Measurements from ENCODE around the gene CBFA2T2. TPM values are rescaled to one million over a fixed set of nuclear protein-coding genes. Genes with fewer than 3 reads are reported as not detected.

The CBFA2T2 gene
- total RNA-seq, 4 donors from 2014 or later: 16.7 to 22.5 (median 19.1) TPM

DNA sequence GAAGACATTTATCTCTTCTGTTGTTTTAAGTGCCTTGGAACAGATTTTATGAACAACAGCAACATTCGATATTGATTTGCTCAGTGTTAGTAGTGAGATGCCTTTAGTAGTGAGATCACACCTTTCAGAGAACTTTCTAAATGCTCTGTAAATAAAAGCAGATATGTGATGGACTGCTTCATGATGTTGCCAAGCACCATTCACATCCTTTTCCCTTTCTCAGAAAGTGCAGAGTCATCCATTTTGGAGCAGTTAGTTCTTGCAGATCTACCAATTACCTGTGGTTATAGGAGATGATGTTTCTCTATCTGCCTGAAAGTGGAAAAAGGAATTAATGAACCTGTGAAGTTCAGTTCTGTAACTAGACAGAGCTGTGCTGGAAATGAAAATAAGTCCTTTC is 27.0 kb downstream of the CBFA2T2 start:
- Histone ChIP-seq H3K4me1 (peaks cover 0 to 5% (median 0%) of the 10 kb centered on the region in 4 donors), H3K36me3 (no peaks in the 10 kb centered on the region), H3K27ac (no peak overlapping the region), H3K27me3 (no peaks in the 10 kb centered on the region), H3K4me3 (no peak overlapping the region), H3K9me3 (no peaks in the 10 kb centered on the region)
- WGBS, 2 donors: 40 to 43% methylated on average over 1 of the region's 1 CpG
- no peak for TF ChIP-seq EP300 (IDR thresholded peaks at IDR 0.05)
- no peak for TF ChIP-seq POLR2A (IDR thresholded peaks at IDR 0.05)
- TF ChIP-seq, protein P1, sequence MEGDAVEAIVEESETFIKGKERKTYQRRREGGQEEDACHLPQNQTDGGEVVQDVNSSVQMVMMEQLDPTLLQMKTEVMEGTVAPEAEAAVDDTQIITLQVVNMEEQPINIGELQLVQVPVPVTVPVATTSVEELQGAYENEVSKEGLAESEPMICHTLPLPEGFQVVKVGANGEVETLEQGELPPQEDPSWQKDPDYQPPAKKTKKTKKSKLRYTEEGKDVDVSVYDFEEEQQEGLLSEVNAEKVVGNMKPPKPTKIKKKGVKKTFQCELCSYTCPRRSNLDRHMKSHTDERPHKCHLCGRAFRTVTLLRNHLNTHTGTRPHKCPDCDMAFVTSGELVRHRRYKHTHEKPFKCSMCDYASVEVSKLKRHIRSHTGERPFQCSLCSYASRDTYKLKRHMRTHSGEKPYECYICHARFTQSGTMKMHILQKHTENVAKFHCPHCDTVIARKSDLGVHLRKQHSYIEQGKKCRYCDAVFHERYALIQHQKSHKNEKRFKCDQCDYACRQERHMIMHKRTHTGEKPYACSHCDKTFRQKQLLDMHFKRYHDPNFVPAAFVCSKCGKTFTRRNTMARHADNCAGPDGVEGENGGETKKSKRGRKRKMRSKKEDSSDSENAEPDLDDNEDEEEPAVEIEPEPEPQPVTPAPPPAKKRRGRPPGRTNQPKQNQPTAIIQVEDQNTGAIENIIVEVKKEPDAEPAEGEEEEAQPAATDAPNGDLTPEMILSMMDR (IDR thresholded peaks at IDR 0.05): no peak
- DNase-seq (ENCODE audit: low spot score in 2 of 2): no peak

DNA sequence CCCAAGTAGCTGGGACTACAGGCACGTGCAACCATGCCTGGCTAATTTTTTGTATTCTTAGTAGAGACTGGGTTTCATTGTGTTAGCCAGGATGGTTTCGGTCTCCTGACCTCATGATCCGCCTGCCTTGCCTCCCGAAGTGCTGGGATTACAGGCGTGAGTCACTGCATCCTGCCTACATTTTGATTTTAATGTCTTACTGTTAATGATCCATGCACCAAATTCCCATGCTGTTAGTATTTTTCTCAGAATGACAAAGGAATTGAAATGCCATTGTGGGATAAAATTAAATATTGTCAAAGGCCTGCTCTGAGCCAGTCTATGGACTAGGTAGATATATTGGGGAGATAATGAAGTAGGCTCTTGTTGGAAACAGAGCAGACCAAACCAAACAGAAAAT is 28.2 kb downstream of the CBFA2T2 start:
- no peak overlapping the region for H3K27ac ChIP-seq
- 57 to 59% methylated on average over 5 of the region's 5 CpGs for WGBS, 2 donors
- H3K4me1 ChIP-seq: peaks cover 0 to 14% (median 0%) of the 10 kb centered on the region in 4 donors

DNA sequence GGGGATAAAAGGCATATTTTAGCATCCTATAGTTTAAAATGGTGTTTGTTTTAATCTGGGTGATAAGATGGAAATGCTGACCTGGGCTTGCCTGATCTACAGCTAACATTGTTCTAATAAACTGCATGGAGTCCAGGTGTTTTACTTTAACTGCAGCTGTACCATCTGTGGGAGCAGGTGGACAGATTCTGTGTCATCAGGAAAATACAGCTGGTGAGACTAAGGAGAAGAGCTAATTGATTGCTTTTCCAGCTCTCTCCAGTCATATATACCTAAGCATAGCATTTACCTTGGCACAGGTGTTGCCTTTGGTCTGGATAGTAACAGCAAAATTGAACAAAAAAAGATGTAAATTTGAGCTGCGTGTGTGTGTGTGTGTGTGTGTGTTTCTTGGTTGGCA is 31.6 kb downstream of the CBFA2T2 start:
- peaks cover 0 to 8% (median 0%) of the 10 kb centered on the region in 3 donors for H3K36me3 ChIP-seq
- no peaks in the 10 kb centered on the region for H3K9me3 ChIP-seq
- 45 to 72% methylated on average over 1 of the region's 1 CpG for WGBS, 2 donors
- no peak for TF ChIP-seq EP300 (IDR thresholded peaks at IDR 0.05)
- TF ChIP-seq POLR2A (IDR thresholded peaks at IDR 0.05): no peak
- TF ChIP-seq, protein P1 (IDR thresholded peaks at IDR 0.05): no peak
- DNase-seq (ENCODE audit: low spot score in 2 of 2): no peak
- H3K4me1 ChIP-seq: peaks cover 0 to 23% (median 0%) of the 10 kb centered on the region in 4 donors
- no peak overlapping the region for H3K27ac ChIP-seq
- H3K4me3 ChIP-seq: no peak overlapping the region
- H3K27me3 ChIP-seq: no peaks in the 10 kb centered on the region

More for the DNA sequence above, 28.2 kb downstream of the CBFA2T2 start:
- no peak for DNase-seq (ENCODE audit: low spot score in 2 of 2)
- Histone ChIP-seq H3K4me3 (no peak overlapping the region), H3K27me3 (no peaks in the 10 kb centered on the region), H3K9me3 (no peaks in the 10 kb centered on the region), H3K36me3 (no peaks in the 10 kb centered on the region)
- TF ChIP-seq POLR2A (IDR thresholded peaks at IDR 0.05) (no peak), EP300 (IDR thresholded peaks at IDR 0.05) (no peak)
- TF ChIP-seq, protein P1 (IDR thresholded peaks at IDR 0.05): no peak

DNA sequence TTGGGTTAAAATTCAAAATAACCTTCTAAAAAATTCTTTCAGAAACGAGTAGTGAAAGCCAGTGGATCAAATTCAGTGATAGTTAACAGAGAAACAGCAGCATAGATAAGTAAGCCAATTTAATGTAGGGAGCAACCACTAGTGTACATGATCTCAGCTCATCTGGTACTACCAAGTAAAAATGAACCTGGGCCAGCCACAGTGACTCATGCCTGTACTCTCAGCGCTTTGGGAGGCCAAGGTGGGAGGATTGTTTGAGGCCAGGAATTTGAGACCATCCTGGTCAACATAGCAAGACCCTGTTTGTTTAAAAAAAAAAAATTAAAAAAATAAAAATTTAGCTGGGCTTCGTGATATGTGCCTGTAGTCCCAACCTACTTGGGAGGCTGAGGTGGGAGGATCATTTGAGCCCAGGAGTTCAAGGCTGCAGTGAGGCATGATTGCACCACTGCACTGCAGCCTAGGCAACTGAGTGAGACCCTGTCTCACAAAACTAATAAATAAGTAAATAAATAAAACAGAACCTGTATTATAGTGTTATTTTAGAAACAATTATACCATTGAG is 32.4 kb downstream of the CBFA2T2 start:
- TF ChIP-seq POLR2A (IDR thresholded peaks at IDR 0.05) (no peak), EP300 (IDR thresholded peaks at IDR 0.05) (no peak)
- TF ChIP-seq, protein P1 (IDR thresholded peaks at IDR 0.05): no peak
- no peak for DNase-seq (ENCODE audit: low spot score in 2 of 2)
- 69 to 72% methylated on average over 3 of the region's 3 CpGs for WGBS, 2 donors
- Histone ChIP-seq H3K4me3 (no peak overlapping the region), H3K27ac (no peak overlapping the region), H3K4me1 (peaks cover 0 to 23% (median 0%) of the 10 kb centered on the region in 4 donors), H3K27me3 (no peaks in the 10 kb centered on the region), H3K9me3 (no peaks in the 10 kb centered on the region), H3K36me3 (peaks cover 0 to 8% (median 0%) of the 10 kb centered on the region in 3 donors)

DNA sequence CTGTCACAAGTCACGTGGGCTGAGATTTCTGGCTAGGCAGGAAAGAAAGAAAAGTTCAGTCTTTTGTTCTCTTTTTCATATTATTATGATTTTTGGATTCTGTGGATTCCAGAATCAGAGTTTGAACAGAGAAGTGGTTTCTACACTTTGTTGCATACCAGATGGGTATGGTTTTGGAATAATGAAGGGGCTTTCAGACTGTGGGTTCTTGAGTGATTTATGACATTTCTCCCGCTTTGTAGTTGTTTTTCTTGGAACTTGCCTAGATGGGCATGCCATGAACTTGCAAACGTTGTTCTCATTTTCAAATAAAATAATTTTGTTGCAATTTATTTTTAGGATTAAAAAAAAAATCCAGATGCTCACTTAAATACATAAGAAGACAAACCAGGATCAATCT is 34.4 kb downstream of the CBFA2T2 start:
- Histone ChIP-seq H3K27me3 (no peaks in the 10 kb centered on the region), H3K4me1 (peaks cover 0 to 19% (median 0%) of the 10 kb centered on the region in 4 donors), H3K4me3 (no peak overlapping the region), H3K27ac (no peak overlapping the region), H3K36me3 (peaks cover 0 to 8% (median 0%) of the 10 kb centered on the region in 3 donors), H3K9me3 (no peaks in the 10 kb centered on the region)
- WGBS, 2 donors: 24 to 29% methylated on average over 3 of the region's 3 CpGs
- no peak for DNase-seq (ENCODE audit: low spot score in 2 of 2)
- TF ChIP-seq, protein P1 (IDR thresholded peaks at IDR 0.05): no peak
- no peak for TF ChIP-seq EP300 (IDR thresholded peaks at IDR 0.05)
- TF ChIP-seq POLR2A (IDR thresholded peaks at IDR 0.05): no peak

Measured in tibial nerve (tissue), 4 donors.